SK-N-SH (cell line): ENCODE results near the gene DCAF5. TPM values are rescaled to one million over a fixed set of nuclear protein-coding genes. Genes with fewer than 3 reads are reported as not detected.

Experiments used
- CTCF ChIA-PET: fragments of 300-600, 350-600 bp; formaldehyde crosslinking; extraction: SDS; loops from one replicate; lab custom pipeline; 2021; lab: Yijun Ruan, JAX
- POLR2A ChIA-PET: fragments of 350-600 bp; sonication (Branson Sonifier 250); formaldehyde crosslinking; extraction: SDS; loops from one replicate; lab custom pipeline; 2020; ENCODE audit warnings: antibody characterized with exemption, inconsistent platforms; lab: Yijun Ruan, JAX
- DNase-seq: peaks from one replicate; pipeline ENCODE4 v3.0.0; 2012
- H2AFZ ChIP-seq: fragments of 200-600 bp; sonication (generic); 2 replicates; pipeline ENCODE4 v1.8.1; 2016; ENCODE audit warnings: antibody characterized with exemption, mild to moderate bottlenecking, low read depth
- H3F3A ChIP-seq: fragments of 200-600 bp; sonication (generic); replicated peaks from 2 replicates; pipeline ENCODE3; 2016; ENCODE audit warnings: antibody characterized with exemption, mild to moderate bottlenecking; ENCODE audit not compliant: insufficient read depth
- H3K27ac ChIP-seq, 2 experiments: fragments of 200-500 bp in 1 of 2; fragments of 200-600 bp in 1 of 2; sonication (Bioruptor generic) in 1 of 2; sonication (generic), shearing (Covaris generic) in 1 of 2; 2 replicates each; pipeline versions ENCODE4 v1.5.1 to v1.6.1; 2014 to 2016; ENCODE audit warnings: low read depth in 2 of 2, inconsistent platforms in 1 of 2, low read length in 1 of 2, mild to moderate bottlenecking in 1 of 2, mixed read lengths in 1 of 2
- H3K27me3 ChIP-seq: fragments of 200-600 bp; sonication (generic), shearing (Covaris generic); 2 replicates; pipeline ENCODE4 v1.6.1; 2016; ENCODE audit warnings: mixed run types; ENCODE audit not compliant: insufficient read depth
- H3K36me3 ChIP-seq, 2 experiments: fragments of 200-500 bp in 1 of 2; fragments of 200-600 bp in 1 of 2; sonication (Bioruptor generic) in 1 of 2; sonication (generic) in 1 of 2; replicated peaks in 1 of 2; 2 replicates each; pipeline versions ENCODE3 to v1.5.1; 2014 to 2016; ENCODE audit warnings: low read length in 1 of 2, mild to moderate bottlenecking in 1 of 2; ENCODE audit not compliant: insufficient read depth in 2 of 2, control insufficient read depth in 1 of 2
- H3K4me1 ChIP-seq, 2 experiments: fragments of 200-500 bp in 1 of 2; fragments of 200-600 bp in 1 of 2; sonication (Bioruptor generic) in 1 of 2; sonication (generic), shearing (Covaris generic) in 1 of 2; 2 replicates each; pipeline versions ENCODE4 v1.5.1 to v1.6.1; 2014 to 2016; ENCODE audit warnings: low read depth in 1 of 2, low read length in 1 of 2, mixed run types in 1 of 2; ENCODE audit not compliant: insufficient read depth in 2 of 2, control insufficient read depth in 1 of 2
- H3K4me2 ChIP-seq: fragments of 200-600 bp; sonication (generic), shearing (Covaris generic); 2 replicates; pipeline ENCODE4 v1.6.1; 2017; ENCODE audit warnings: mixed run types
- H3K4me3 ChIP-seq, 2 experiments: fragments of 200-500 bp in 1 of 2; fragments of 200-600 bp in 1 of 2; sonication (Bioruptor generic) in 1 of 2; sonication (generic), shearing (Covaris generic) in 1 of 2; 2 replicates each; pipeline versions ENCODE4 v1.5.1 to v1.8.1; 2014 to 2016; ENCODE audit warnings: low read depth in 2 of 2, inconsistent platforms in 1 of 2, low read length in 1 of 2, mild to moderate bottlenecking in 1 of 2, mixed read lengths in 1 of 2, moderate library complexity in 1 of 2
- H3K79me2 ChIP-seq: fragments of 200-600 bp; sonication (generic); 2 replicates; pipeline ENCODE4 v1.8.1; 2017; ENCODE audit warnings: mild to moderate bottlenecking; ENCODE audit not compliant: insufficient read depth
- H3K9ac ChIP-seq: fragments of 200-600 bp; sonication (generic); 2 replicates; pipeline ENCODE4 v1.6.1; 2017; ENCODE audit warnings: mixed run types
- H3K9me2 ChIP-seq: fragments of 200-600 bp; sonication (generic); 2 replicates; pipeline ENCODE4 v1.6.1; 2017; ENCODE audit warnings: mixed run types
- H3K9me3 ChIP-seq: fragments of 200-600 bp; sonication (generic); 2 replicates; pipeline ENCODE4 v1.6.1; 2017; ENCODE audit warnings: mixed run types, mild to moderate bottlenecking, moderate library complexity
- H4K20me1 ChIP-seq: fragments of 200-600 bp; sonication (generic); 2 replicates; pipeline ENCODE4 v1.6.1; 2017; ENCODE audit warnings: mild to moderate bottlenecking, mixed run types; ENCODE audit not compliant: insufficient read depth
- CHD2 ChIP-seq: fragments of 150-350 bp; IDR thresholded peaks from 2 replicates; pipeline ENCODE4 v1.6.1; 2018; ENCODE audit warnings: low read length; ENCODE audit not compliant: partially characterized antibody
- ELF1 ChIP-seq: IDR thresholded peaks from 2 replicates; pipeline ENCODE4 v1.4.0; 2012
- EP300 ChIP-seq, 2 experiments: IDR thresholded peaks; 2 replicates each; pipeline versions ENCODE4 v1.4.0 to v1.6.1; 2012; ENCODE audit warnings: borderline replicate concordance in 1 of 2, low read depth in 1 of 2, low read length in 1 of 2
- EZH2phosphoT487 ChIP-seq: fragments of 200-600 bp; sonication (generic); IDR thresholded peaks from 2 replicates; pipeline ENCODE4 v1.6.1; 2017; ENCODE audit warnings: low read depth, mixed run types, mild to moderate bottlenecking, antibody characterized with exemption, moderate library complexity, borderline replicate concordance
- FOSL2 ChIP-seq: IDR thresholded peaks from 2 replicates; pipeline ENCODE4 v1.4.0; 2012; ENCODE audit warnings: low read depth, mild to moderate bottlenecking, moderate library complexity, borderline replicate concordance
- MAX ChIP-seq: IDR thresholded peaks from 2 replicates; pipeline ENCODE4 v1.4.0; 2012; ENCODE audit warnings: low read depth
- NFIC ChIP-seq: IDR thresholded peaks from 2 replicates; pipeline ENCODE4 v1.4.0; 2012; ENCODE audit warnings: borderline replicate concordance
- NRF1 ChIP-seq: IDR thresholded peaks from 2 replicates; pipeline ENCODE4 v1.6.1; 2012; ENCODE audit warnings: low read depth, mild to moderate bottlenecking, low read length
- POLR2AphosphoS5 ChIP-seq: IDR thresholded peaks from 2 replicates; pipeline ENCODE4 v1.6.1; 2012; ENCODE audit warnings: low read depth, low read length
- RAD21 ChIP-seq: IDR thresholded peaks from 2 replicates; pipeline ENCODE4 v1.6.1; 2012; ENCODE audit warnings: mild to moderate bottlenecking, low read length
- REST ChIP-seq: IDR thresholded peaks from 2 replicates; pipeline ENCODE4 v1.6.1; 2012; ENCODE audit warnings: mild to moderate bottlenecking, low read depth, low read length, moderate library complexity
- RFX5 ChIP-seq: IDR thresholded peaks from 2 replicates; pipeline ENCODE4 v1.6.1; 2012; ENCODE audit warnings: mild to moderate bottlenecking, improper control_type of control experiment, low read length
- RXRA ChIP-seq: IDR thresholded peaks from 2 replicates; pipeline ENCODE4 v1.4.0; 2012; ENCODE audit warnings: low read depth, mild to moderate bottlenecking, borderline replicate concordance
- TCF12 ChIP-seq: IDR thresholded peaks from 2 replicates; pipeline ENCODE4 v1.4.0; 2012
- YY1 ChIP-seq: IDR thresholded peaks from 2 replicates; pipeline ENCODE4 v1.4.0; 2012; ENCODE audit warnings: low read depth, mild to moderate bottlenecking
- WGBS: methylation state at CpG from one replicate; pipeline ENCODE4 v1.1.6; 2017; ENCODE audit warnings: low lambda C conversion rate; 5-methylcytosine and 5-hydroxymethylcytosine counted together
- polyA plus RNA-seq, 3 experiments: library from polyadenylated mRNA; depleted of rRNA; stranded (reverse); fragments of >200 nt; gene quantifications; 2 replicates each; pipeline ENCODE4 v1.2.3, GENCODE V29; 2012
- TF ChIP-seq, protein P1 (sequence below): fragments of 150-350 bp; IDR thresholded peaks from 2 replicates; pipeline ENCODE4 v1.6.1; 2016; ENCODE audit warnings: mild to moderate bottlenecking, low read depth, low read length
- TF ChIP-seq, protein P2 (sequence below): fragments of 200-600 bp; sonication (generic); IDR thresholded peaks from 2 replicates; pipeline ENCODE4 v1.6.1; 2017; ENCODE audit warnings: antibody characterized with exemption, mild to moderate bottlenecking, moderate library complexity

The DCAF5 gene
- polyA plus RNA-seq, 1 of the 3 experiments (the other 2 are of a cell fraction) = 26.7 TPM

- POLR2A ChIA-PET = no interaction called here
- Histone ChIP-seq H3K4me3 (no peak overlapping the region), H3F3A (no peaks in the 10 kb centered on the region), H3K4me2 (no peak overlapping the region), H3K4me1 (peaks cover 8 to 16% of the 10 kb centered on the region in 2 experiments; a peak in 2 of 4 replicates), H4K20me1 (no peaks in the 10 kb centered on the region), H3K9me3 (no peaks in the 10 kb centered on the region), H3K9me2 (no peaks in the 10 kb centered on the region), H3K9ac (no peak overlapping the region), H3K27ac (no peak overlapping the region), H3K79me2 (no peaks in the 10 kb centered on the region), H3K27me3 (no peaks in the 10 kb centered on the region), H2AFZ (no peak overlapping the region), H3K36me3 (no peaks in the 10 kb centered on the region)
- 91% methylated on average over 4 of the region's 4 CpGs for WGBS
- no peak for DNase-seq
- CTCF ChIA-PET = no interaction called here
- TF ChIP-seq RXRA (no peak), YY1 (no peak), POLR2AphosphoS5 (no peak), MAX (no peak), TCF12 (no peak), NFIC (no peak), ELF1 (no peak), NRF1 (no peak), EP300 (IDR thresholded peaks at IDR 0.05; ENCODE audit: borderline replicate concordance in 1 of 2, low read depth in 1 of 2, low read length in 1 of 2) (no peak), FOSL2 (no peak)
- TF ChIP-seq, protein P1, sequence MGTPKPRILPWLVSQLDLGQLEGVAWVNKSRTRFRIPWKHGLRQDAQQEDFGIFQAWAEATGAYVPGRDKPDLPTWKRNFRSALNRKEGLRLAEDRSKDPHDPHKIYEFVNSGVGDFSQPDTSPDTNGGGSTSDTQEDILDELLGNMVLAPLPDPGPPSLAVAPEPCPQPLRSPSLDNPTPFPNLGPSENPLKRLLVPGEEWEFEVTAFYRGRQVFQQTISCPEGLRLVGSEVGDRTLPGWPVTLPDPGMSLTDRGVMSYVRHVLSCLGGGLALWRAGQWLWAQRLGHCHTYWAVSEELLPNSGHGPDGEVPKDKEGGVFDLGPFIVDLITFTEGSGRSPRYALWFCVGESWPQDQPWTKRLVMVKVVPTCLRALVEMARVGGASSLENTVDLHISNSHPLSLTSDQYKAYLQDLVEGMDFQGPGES = no peak
These were observed 135.2 kb downstream of the DCAF5 start for GRCh38 chr14:69017706-69018105.

- no peaks in the 10 kb centered on the region for H4K20me1 ChIP-seq
- 0 out of 2 replicates have a peak overlapping the region, but pooled peaks have one; percentile 48 for H2AFZ ChIP-seq
- H3K4me3 ChIP-seq = no peak overlapping the region
- H3K4me1 ChIP-seq = peaks cover 8 to 16% of the 10 kb centered on the region in 2 experiments; a peak in 2 of 4 replicates
- no peaks in the 10 kb centered on the region for H3K27me3 ChIP-seq
- no peak overlapping the region for H3K27ac ChIP-seq
- H3F3A ChIP-seq = peaks cover 4% of the 10 kb centered on the region
- H3K9me2 ChIP-seq = no peaks in the 10 kb centered on the region
- no peaks in the 10 kb centered on the region for H3K79me2 ChIP-seq
- H3K4me2 ChIP-seq = no peak overlapping the region
- TF ChIP-seq EZH2phosphoT487 (no peak), REST (no peak), RAD21 (no peak), RFX5 (no peak), EP300 (IDR thresholded peaks at IDR 0.05; ENCODE audit: borderline replicate concordance in 1 of 2, low read depth in 1 of 2, low read length in 1 of 2) (no peak), NRF1 (no peak), CHD2 (no peak)
- TF ChIP-seq, protein P2, sequence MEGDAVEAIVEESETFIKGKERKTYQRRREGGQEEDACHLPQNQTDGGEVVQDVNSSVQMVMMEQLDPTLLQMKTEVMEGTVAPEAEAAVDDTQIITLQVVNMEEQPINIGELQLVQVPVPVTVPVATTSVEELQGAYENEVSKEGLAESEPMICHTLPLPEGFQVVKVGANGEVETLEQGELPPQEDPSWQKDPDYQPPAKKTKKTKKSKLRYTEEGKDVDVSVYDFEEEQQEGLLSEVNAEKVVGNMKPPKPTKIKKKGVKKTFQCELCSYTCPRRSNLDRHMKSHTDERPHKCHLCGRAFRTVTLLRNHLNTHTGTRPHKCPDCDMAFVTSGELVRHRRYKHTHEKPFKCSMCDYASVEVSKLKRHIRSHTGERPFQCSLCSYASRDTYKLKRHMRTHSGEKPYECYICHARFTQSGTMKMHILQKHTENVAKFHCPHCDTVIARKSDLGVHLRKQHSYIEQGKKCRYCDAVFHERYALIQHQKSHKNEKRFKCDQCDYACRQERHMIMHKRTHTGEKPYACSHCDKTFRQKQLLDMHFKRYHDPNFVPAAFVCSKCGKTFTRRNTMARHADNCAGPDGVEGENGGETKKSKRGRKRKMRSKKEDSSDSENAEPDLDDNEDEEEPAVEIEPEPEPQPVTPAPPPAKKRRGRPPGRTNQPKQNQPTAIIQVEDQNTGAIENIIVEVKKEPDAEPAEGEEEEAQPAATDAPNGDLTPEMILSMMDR = no peak
- H3K9me3 ChIP-seq = no peaks in the 10 kb centered on the region
- H3K9ac ChIP-seq = no peak overlapping the region
- ChIA-PET CTCF (interaction anchor here (1.0 kb wide), 3 partner anchors 9 to 95 kb away, joined by 3 to 4 read pairs (median 3); no protein-coding TSS in a partner anchor), POLR2A (no interaction called here)
- no peak for DNase-seq
- no peaks in the 10 kb centered on the region for H3K36me3 ChIP-seq
- 67% methylated on average over 1 of the region's 6 CpGs for WGBS
These were observed 138.1 kb downstream of the DCAF5 start for GRCh38 chr14:69014829-69015259.
